GM18873 (cell line): ENCODE data around the gene GP5.

Experiments
- ATAC-seq: cut with Tn5 transposase; IDR thresholded peaks from one replicate; pipeline ENCODE4 v1.9.1; 2021; ENCODE audit warnings: mild to moderate bottlenecking, moderate library complexity, moderate number of reproducible peaks; ENCODE audit not compliant: unreplicated experiment, low FRiP score

The GP5 gene

GRCh38 chr3:194399166-194399565 lies at the start of gene GP5:
Gene GP5 (minus strand): TSS chr3:194399266. CDS start chr3:194398282, 984 bp downstream.
- ATAC-seq = no peak

- ATAC-seq = no peak
Measured at GRCh38 chr3:194447657-194448056, 48.6 kb upstream of the GP5 start.

GRCh38 chr3:194447161-194447560 lies 48.1 kb upstream of the GP5 start:
- ATAC-seq = no peak

GRCh38 chr3:194446754-194447153 lies 47.7 kb upstream of the GP5 start:
- no peak for ATAC-seq

GRCh38 chr3:194446172-194446571 lies 47.1 kb upstream of the GP5 start:
- no peak for ATAC-seq

GRCh38 chr3:194443901-194444300 lies 44.8 kb upstream of the GP5 start:
- ATAC-seq = no peak

- ATAC-seq = no peak
Measured at GRCh38 chr3:194440756-194441155, 41.7 kb upstream of the GP5 start.

GRCh38 chr3:194439881-194440550 lies 41.0 kb upstream of the GP5 start:
- ATAC-seq = no peak

GRCh38 chr3:194434503-194434902 lies 35.4 kb upstream of the GP5 start:
- ATAC-seq = no peak

GRCh38 chr3:194431554-194431953 lies 32.5 kb upstream of the GP5 start:
- no peak for ATAC-seq

- ATAC-seq = no peak
Measured at GRCh38 chr3:194425399-194425798, 26.3 kb upstream of the GP5 start.

GRCh38 chr3:194424953-194425352 lies 25.9 kb upstream of the GP5 start:
- no peak for ATAC-seq

- no peak for ATAC-seq
Measured at GRCh38 chr3:194424373-194424772, 25.3 kb upstream of the GP5 start.

- no peak for ATAC-seq
Measured at GRCh38 chr3:194423317-194423716, 24.3 kb upstream of the GP5 start.

GRCh38 chr3:194422188-194422587 lies 23.1 kb upstream of the GP5 start:
- no peak for ATAC-seq

- no peak for ATAC-seq
Measured at GRCh38 chr3:194418671-194419070, 19.6 kb upstream of the GP5 start.

- ATAC-seq = no peak
Measured at GRCh38 chr3:194407423-194407822, 8.4 kb upstream of the GP5 start.

- ATAC-seq = no peak
Measured at GRCh38 chr3:194405766-194406165, 6.7 kb upstream of the GP5 start.

- no peak for ATAC-seq
Measured at GRCh38 chr3:194404365-194405140, 5.5 kb upstream of the GP5 start.

- no peak for ATAC-seq
Measured at GRCh38 chr3:194401868-194402329, 2.8 kb upstream of the GP5 start.

- no peak for ATAC-seq
Measured at GRCh38 chr3:194401346-194401745, 2.3 kb upstream of the GP5 start.

GRCh38 chr3:194399874-194400411 lies 877 bp upstream of the GP5 start:
- ATAC-seq = no peak
